Endothelial cell of umbilical vein (primary cell): ENCODE measurements around the gene DHX34. TPM values are rescaled to one million over a fixed set of nuclear protein-coding genes. Genes with fewer than 3 reads are reported as not detected.

Experiments used
- BruUV-seq: library from RNA; stranded (reverse); fragments of 400-500 nt; replicated peaks from 2 replicates; lab custom pipeline; 2021; lab: Mats Ljungman, UMichigan
- CTCF ChIA-PET: fragments of 300-600, 350-600 bp; sonication (Branson Sonifier 250); formaldehyde crosslinking; loops from one replicate; lab custom pipeline; 2021; ENCODE audit warnings: antibody characterized with exemption, inconsistent platforms; lab: Charles Lee
- POLR2A ChIA-PET: fragments of 300-600, 350-600 bp; sonication (Branson Sonifier 250); formaldehyde crosslinking; loops from one replicate; lab custom pipeline; 2021; ENCODE audit warnings: antibody characterized with exemption, inconsistent platforms; lab: Charles Lee
- DNase-seq: peaks from one replicate; pipeline ENCODE4 v3.0.0-alpha.2; 2011; ENCODE audit warnings: low read depth, low spot score
- FAIRE-seq: peaks from 2 replicates; lab custom pipeline; 2011; peaks lifted over from hg19 to GRCh38; lab: Jason Lieb, UNC
- H2AFZ ChIP-seq: 2 replicates; pipeline ENCODE4 v1.6.0; 2012; ENCODE audit warnings: low read depth, low read length, control low read depth, inconsistent platforms
- H3K27ac ChIP-seq: 2 replicates; pipeline ENCODE4 v1.5.1; 2011; ENCODE audit warnings: low read depth, mild to moderate bottlenecking, control low read depth, low read length, moderate library complexity; ENCODE audit not compliant: insufficient read depth
- H3K27me3 ChIP-seq, 2 experiments: 2 replicates each; pipeline versions ENCODE4 v1.6.0 to v1.6.1; 2011; ENCODE audit warnings: low read length in 2 of 2, mixed read lengths in 1 of 2; ENCODE audit not compliant: control insufficient read depth in 2 of 2, insufficient read depth in 2 of 2
- H3K36me3 ChIP-seq, 2 experiments: 2 replicates in 1 of 2; 3 replicates in 1 of 2; pipeline ENCODE4 v1.5.1; 2011; ENCODE audit warnings: low read length in 2 of 2, mild to moderate bottlenecking in 1 of 2, moderate library complexity in 1 of 2; ENCODE audit not compliant: control insufficient read depth in 2 of 2, insufficient read depth in 2 of 2; ENCODE audit errors: extremely low read depth in 1 of 2
- H3K4me1 ChIP-seq: 3 replicates; pipeline ENCODE4 v1.5.1; 2011; ENCODE audit warnings: mild to moderate bottlenecking, low read length; ENCODE audit not compliant: control insufficient read depth, insufficient read depth; ENCODE audit errors: extremely low read depth
- H3K4me2 ChIP-seq: 2 replicates; pipeline ENCODE4 v1.6.1; 2011; ENCODE audit warnings: low read length, control low read depth, mixed read lengths; ENCODE audit not compliant: insufficient read depth
- H3K4me3 ChIP-seq, 3 experiments: fragments of 200-600 bp in 1 of 3; sonication (generic), shearing (Covaris generic) in 1 of 3; replicated peaks in 1 of 3; 2 replicates each; pipeline ENCODE4 v1.5.1; 2011 to 2016; ENCODE audit warnings: control low read depth in 3 of 3, low read length in 3 of 3, mild to moderate bottlenecking in 2 of 3, inconsistent platforms in 1 of 3, low read depth in 1 of 3, moderate library complexity in 1 of 3; ENCODE audit not compliant: insufficient read depth in 1 of 3
- H3K79me2 ChIP-seq: 2 replicates; pipeline ENCODE4 v1.6.0; 2012; ENCODE audit warnings: low read length, inconsistent platforms; ENCODE audit not compliant: control insufficient read depth, insufficient read depth
- H3K9ac ChIP-seq: replicated peaks from 2 replicates; pipeline ENCODE3; 2011; ENCODE audit warnings: low read length, control low read depth; ENCODE audit not compliant: insufficient read depth; ENCODE audit errors: extremely low read depth
- H3K9me1 ChIP-seq: replicated peaks from 3 replicates; pipeline ENCODE4 v1.6.0; 2011; ENCODE audit warnings: mild to moderate bottlenecking, low read length; ENCODE audit not compliant: control insufficient read depth, insufficient read depth; ENCODE audit errors: extremely low read depth
- H3K9me3 ChIP-seq: replicated peaks from 2 replicates; pipeline ENCODE4 v1.5.1; 2012; ENCODE audit warnings: low read length, inconsistent platforms; ENCODE audit not compliant: control insufficient read depth, insufficient read depth
- H4K20me1 ChIP-seq: replicated peaks from 2 replicates; pipeline ENCODE3; 2011; ENCODE audit warnings: mild to moderate bottlenecking, low read length; ENCODE audit not compliant: control insufficient read depth, insufficient read depth; ENCODE audit errors: extremely low read depth
- EZH2 ChIP-seq: IDR thresholded peaks from 2 replicates; pipeline ENCODE4 v1.6.1; 2012; ENCODE audit warnings: borderline replicate concordance, low read depth, mild to moderate bottlenecking, moderate library complexity, low read length, inconsistent platforms; ENCODE audit not compliant: severe bottlenecking
- FOS ChIP-seq: IDR thresholded peaks from 2 replicates; pipeline ENCODE4 v1.6.1; 2011; ENCODE audit warnings: mild to moderate bottlenecking, low read length, moderate library complexity, borderline replicate concordance; ENCODE audit not compliant: insufficient read depth
- GATA2 ChIP-seq: IDR thresholded peaks from 2 replicates; pipeline ENCODE4 v1.7.0; 2011; ENCODE audit warnings: low read depth, mild to moderate bottlenecking, moderate library complexity, mixed read lengths, low read length; ENCODE audit not compliant: insufficient read length, insufficient read depth
- JUN ChIP-seq: IDR thresholded peaks from 2 replicates; pipeline ENCODE4 v1.6.1; 2011; ENCODE audit warnings: borderline replicate concordance, low read depth; ENCODE audit not compliant: insufficient read length, insufficient read depth
- MYC ChIP-seq: IDR thresholded peaks from one replicate; pipeline ENCODE4 v1.6.1; 2011; ENCODE audit warnings: mild to moderate bottlenecking, low read depth, low read length
- POLR2A ChIP-seq: IDR thresholded peaks from 2 replicates; pipeline ENCODE4 v1.6.1; 2012; ENCODE audit warnings: low read depth, mild to moderate bottlenecking, control low read depth, low read length
- POLR2AphosphoS5 ChIP-seq: IDR thresholded peaks from 2 replicates; pipeline ENCODE4 v1.6.1; 2012; ENCODE audit warnings: low read depth, mild to moderate bottlenecking, control low read depth, low read length, moderate library complexity; ENCODE audit not compliant: insufficient read depth
- dilution Hi-C: fragments of 300-500 bp; cut with MboI; formaldehyde crosslinking; loops from one replicate; pipeline ENCODE4 v1.15.0; 2019; ENCODE audit warnings: low sequenced_read_pairs; ENCODE audit not compliant: extremely low pct_ligation_motif_present
- intact Hi-C: fragments of 100-400 bp; cut with micrococcal nuclease; formaldehyde crosslinking; loops from one replicate; pipeline ENCODE4 v1.10.0; 2022
- polyA plus RNA-seq, 4 experiments: library from polyadenylated mRNA; depleted of rRNA in 3 of 4; stranded (reverse) in 3 of 4; unstranded in 1 of 4; fragments of >200 nt; gene quantifications; 2 replicates each; pipeline versions ENCODE4 v1.2.1 to v1.2.3, GENCODE V29; 2011 to 2012; ENCODE audit warnings: missing spikeins in 1 of 4
- total RNA-seq: library from RNA; stranded (reverse); gene quantifications from 2 replicates; pipeline ENCODE4 v1.2.3, GENCODE V29; 2021
- TF ChIP-seq, protein P1 (sequence below), 2 donors: IDR thresholded peaks; 1 replicate in 1 of 2; 2 replicates in 1 of 2; pipeline ENCODE4 v1.5.1; 2011; ENCODE audit warnings: low read length in 2 of 2, mild to moderate bottlenecking in 2 of 2, moderate library complexity in 2 of 2, control low read depth in 1 of 2, inconsistent platforms in 1 of 2, low read depth in 1 of 2; ENCODE audit not compliant: insufficient read depth in 1 of 2; ENCODE audit errors: extremely low read depth in 1 of 2
- TF ChIP-seq, protein P2 (sequence below): IDR thresholded peaks from 2 replicates; pipeline ENCODE4 v1.6.1; 2011; ENCODE audit not compliant: insufficient read depth, insufficient read length

The DHX34 gene
- total and polyA plus RNA-seq, 2 donors (not counting 3 experiments of a cell fraction or from before 2014, with no cell fraction given), result 12.8 to 20.7 TPM

DNA sequence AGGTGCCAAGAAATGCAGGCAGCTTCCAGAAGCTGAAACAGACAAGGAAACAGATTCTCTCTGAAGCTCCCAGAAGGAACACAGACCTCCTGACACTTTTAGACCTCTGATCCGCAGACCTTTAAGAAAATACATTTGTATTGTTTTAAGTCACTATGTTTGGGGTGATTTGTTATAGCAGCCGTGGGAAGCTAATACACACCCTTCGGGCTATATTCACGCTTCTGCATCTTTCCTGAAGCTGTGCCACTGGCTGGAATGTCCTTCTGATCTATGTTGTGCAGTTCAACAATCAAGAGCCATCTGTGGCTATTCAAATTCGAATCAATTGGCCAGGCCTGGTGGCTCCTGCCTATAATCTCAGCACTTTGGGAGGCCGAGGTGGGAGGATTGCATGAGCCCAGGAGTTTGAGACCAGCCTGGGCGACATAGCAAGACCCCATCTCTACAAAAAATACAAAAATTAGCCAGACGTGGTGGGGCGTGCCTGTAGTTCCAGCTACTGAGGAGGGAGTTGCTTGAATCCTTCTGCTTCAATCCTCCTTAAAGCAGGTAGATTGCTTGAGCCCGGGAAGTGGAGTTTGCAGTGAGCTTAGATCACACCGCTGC lies 5.8 kb upstream of the DHX34 start:
- H3K9me1 ChIP-seq, result no peaks in the 10 kb centered on the region
- FAIRE-seq (no peak), DNase-seq (no peak)
- no peaks in the 10 kb centered on the region for H4K20me1 ChIP-seq
- dilution Hi-C loops, result no loop called here
- no peak overlapping the region for H3K9ac ChIP-seq
- no peaks in the 10 kb centered on the region for H3K9me3 ChIP-seq
- H2AFZ ChIP-seq, result no peak overlapping the region
- intact Hi-C loops, result no loop called here
- no peak overlapping the region for H3K4me3 ChIP-seq
- TF ChIP-seq GATA2 (no peak), POLR2AphosphoS5 (no peak)
- TF ChIP-seq, protein P1, sequence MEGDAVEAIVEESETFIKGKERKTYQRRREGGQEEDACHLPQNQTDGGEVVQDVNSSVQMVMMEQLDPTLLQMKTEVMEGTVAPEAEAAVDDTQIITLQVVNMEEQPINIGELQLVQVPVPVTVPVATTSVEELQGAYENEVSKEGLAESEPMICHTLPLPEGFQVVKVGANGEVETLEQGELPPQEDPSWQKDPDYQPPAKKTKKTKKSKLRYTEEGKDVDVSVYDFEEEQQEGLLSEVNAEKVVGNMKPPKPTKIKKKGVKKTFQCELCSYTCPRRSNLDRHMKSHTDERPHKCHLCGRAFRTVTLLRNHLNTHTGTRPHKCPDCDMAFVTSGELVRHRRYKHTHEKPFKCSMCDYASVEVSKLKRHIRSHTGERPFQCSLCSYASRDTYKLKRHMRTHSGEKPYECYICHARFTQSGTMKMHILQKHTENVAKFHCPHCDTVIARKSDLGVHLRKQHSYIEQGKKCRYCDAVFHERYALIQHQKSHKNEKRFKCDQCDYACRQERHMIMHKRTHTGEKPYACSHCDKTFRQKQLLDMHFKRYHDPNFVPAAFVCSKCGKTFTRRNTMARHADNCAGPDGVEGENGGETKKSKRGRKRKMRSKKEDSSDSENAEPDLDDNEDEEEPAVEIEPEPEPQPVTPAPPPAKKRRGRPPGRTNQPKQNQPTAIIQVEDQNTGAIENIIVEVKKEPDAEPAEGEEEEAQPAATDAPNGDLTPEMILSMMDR (IDR thresholded peaks at IDR 0.05; ENCODE audit: extremely low read depth in 1 of 2, insufficient read depth in 1 of 2, low read depth in 1 of 2, low read length in 2 of 2), result no peak
- no peak overlapping the region for H3K27ac ChIP-seq
- no peak overlapping the region for H3K4me2 ChIP-seq
- ChIA-PET POLR2A (no interaction called here), CTCF (interaction anchor here (1.0 to 1.4 kb wide), 3 partner anchors 13 to 48 kb away, joined by 3 to 5 read pairs (median 3); no protein-coding TSS in a partner anchor)
- H3K79me2 ChIP-seq, result no peaks in the 10 kb centered on the region
- H3K36me3 ChIP-seq, result no peaks in the 10 kb centered on the region
- no TSS peak for BruUV-seq
- no peaks in the 10 kb centered on the region for H3K4me1 ChIP-seq
- no peaks in the 10 kb centered on the region for H3K27me3 ChIP-seq

DNA sequence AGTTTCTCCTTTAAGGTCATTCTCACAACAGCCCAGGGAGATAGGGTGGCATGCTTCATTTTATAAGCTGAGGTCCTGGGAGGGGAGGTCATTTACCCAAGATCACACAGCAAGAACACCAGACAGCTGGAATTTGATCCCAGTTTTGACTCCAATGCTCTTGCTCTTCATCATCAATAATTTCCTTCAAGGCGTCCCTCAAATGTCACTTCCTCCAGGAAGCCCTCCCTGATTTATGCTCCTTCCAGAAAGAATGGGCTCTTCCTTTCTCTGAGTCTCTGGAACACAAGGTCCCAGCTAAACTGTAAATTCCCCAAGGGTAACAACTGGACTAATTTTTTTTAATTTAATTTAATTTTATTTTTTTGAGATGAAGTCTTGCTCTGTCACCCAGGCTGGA lies 4.7 kb upstream of the DHX34 start:
- Histone ChIP-seq H3K27me3 (no peaks in the 10 kb centered on the region), H3K4me1 (no peaks in the 10 kb centered on the region), H3K36me3 (no peaks in the 10 kb centered on the region), H3K4me3 (no peak overlapping the region), H4K20me1 (no peaks in the 10 kb centered on the region), H3K79me2 (no peaks in the 10 kb centered on the region), H3K9me1 (no peaks in the 10 kb centered on the region), H3K27ac (no peak overlapping the region), H3K4me2 (no peak overlapping the region), H3K9me3 (no peaks in the 10 kb centered on the region), H3K9ac (no peak overlapping the region), H2AFZ (no peak overlapping the region)
- DNase-seq (no peak), FAIRE-seq (no peak)
- intact Hi-C loops, result no loop called here
- dilution Hi-C loops, result no loop called here
- no TSS peak for BruUV-seq
- ChIA-PET POLR2A (no interaction called here), CTCF (interaction anchor here (1.3 to 1.4 kb wide), 2 partner anchors 47 to 60 kb away, joined by 4 to 6 read pairs; no protein-coding TSS in a partner anchor)
- TF ChIP-seq, protein P2, sequence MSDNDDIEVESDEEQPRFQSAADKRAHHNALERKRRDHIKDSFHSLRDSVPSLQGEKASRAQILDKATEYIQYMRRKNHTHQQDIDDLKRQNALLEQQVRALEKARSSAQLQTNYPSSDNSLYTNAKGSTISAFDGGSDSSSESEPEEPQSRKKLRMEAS, result no peak
- TF ChIP-seq POLR2A (no peak), MYC (no peak), JUN (no peak), GATA2 (no peak), EZH2 (no peak), FOS (no peak), POLR2AphosphoS5 (no peak)
- TF ChIP-seq, protein P1 (IDR thresholded peaks at IDR 0.05; ENCODE audit: extremely low read depth in 1 of 2, insufficient read depth in 1 of 2, low read depth in 1 of 2, low read length in 2 of 2), result no peak
